ENCODE results near the gene BNIP5.

The BNIP5 gene

DNA sequence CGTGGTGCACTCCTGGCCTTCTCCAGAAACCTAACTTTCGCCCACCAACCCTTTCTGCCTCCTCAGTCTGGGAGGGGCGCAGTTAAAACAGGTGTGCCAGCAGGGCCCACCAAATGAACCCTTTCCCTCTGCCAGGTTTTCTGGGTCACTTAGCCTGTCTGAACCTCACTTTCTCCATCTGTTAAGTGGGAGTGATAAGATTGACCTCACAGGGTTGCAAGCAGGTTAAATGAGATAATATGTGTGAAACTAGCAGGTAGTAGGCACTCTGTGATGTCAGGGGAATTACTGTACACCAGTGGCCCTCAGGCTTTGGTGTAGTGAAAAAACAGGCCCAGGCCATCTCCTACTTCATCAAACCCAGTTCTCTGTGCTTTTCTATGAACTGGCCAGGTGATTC, 14.1 kb downstream of the BNIP5 start:
- DNase-seq (ENCODE audit: insufficient read length, low spot score), result no peak
- no peak for TF ChIP-seq CTCF (IDR thresholded peaks at IDR 0.05; ENCODE audit: insufficient read depth, missing control alignments)
- FAIRE-seq, result no peak

DNA sequence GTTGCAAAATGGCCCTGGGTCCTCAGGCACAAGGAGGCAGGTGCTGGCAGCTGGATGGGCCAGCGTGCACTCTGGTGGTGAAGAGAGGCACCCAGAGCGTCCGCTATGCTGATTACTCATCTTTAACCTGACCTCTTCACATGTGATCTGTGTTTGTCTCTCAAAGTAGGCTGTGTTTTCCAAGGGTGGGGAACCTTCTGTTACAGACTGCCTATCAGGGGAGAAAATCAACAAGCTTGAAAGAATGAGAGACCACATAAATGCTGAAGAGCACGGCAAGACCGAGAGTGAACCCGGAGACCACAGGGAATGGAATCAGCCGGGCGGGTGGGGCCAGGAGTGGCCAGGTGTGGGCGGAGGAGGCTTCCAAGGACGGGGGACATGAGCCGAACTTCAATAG, 16.2 kb downstream of the BNIP5 start:
- FAIRE-seq (no peak), DNase-seq (ENCODE audit: insufficient read length, low spot score) (no peak)
- TF ChIP-seq CTCF (IDR thresholded peaks at IDR 0.05; ENCODE audit: insufficient read depth, missing control alignments), result no peak

- DNase-seq (ENCODE audit: insufficient read length, low spot score) (no peak), FAIRE-seq (no peak)
- TF ChIP-seq CTCF (IDR thresholded peaks at IDR 0.05; ENCODE audit: insufficient read depth, missing control alignments), result no peak
Observed at GRCh38 chr6:36319821-36320220, 16.9 kb downstream of the BNIP5 start.

- FAIRE-seq (no peak), DNase-seq (ENCODE audit: insufficient read length, low spot score) (no peak)
- no peak for TF ChIP-seq CTCF (IDR thresholded peaks at IDR 0.05; ENCODE audit: insufficient read depth, missing control alignments)
Observed at GRCh38 chr6:36319436-36319762, 17.3 kb downstream of the BNIP5 start.

- no peak for DNase-seq (ENCODE audit: insufficient read length, low spot score)
- FAIRE-seq, result no peak
- no peak for TF ChIP-seq CTCF (IDR thresholded peaks at IDR 0.05; ENCODE audit: insufficient read depth, missing control alignments)
Observed at GRCh38 chr6:36318690-36319435, 17.8 kb downstream of the BNIP5 start.

GRCh38 chr6:36317623-36318022, 19.1 kb downstream of the BNIP5 start:
- FAIRE-seq (no peak), DNase-seq (ENCODE audit: insufficient read length, low spot score) (no peak)
- no peak for TF ChIP-seq CTCF (IDR thresholded peaks at IDR 0.05; ENCODE audit: insufficient read depth, missing control alignments)

GRCh38 chr6:36315921-36316320, 20.8 kb downstream of the BNIP5 start:
- no peak for TF ChIP-seq CTCF (IDR thresholded peaks at IDR 0.05; ENCODE audit: insufficient read depth, missing control alignments)

More at GRCh38 chr6:36315921-36316320, 20.8 kb downstream of the BNIP5 start:
- FAIRE-seq (no peak), DNase-seq (ENCODE audit: insufficient read length, low spot score) (no peak)

Data from D721Med (cell line).